K562 (cell line): Measurements from ENCODE around the gene BTBD18. TPM values are rescaled to one million over a fixed set of nuclear protein-coding genes. Genes with fewer than 3 reads are reported as not detected.

Experiments used
- ATF1 ChIP-seq, 2 experiments: fragments of 450-650 bp in 1 of 2; IDR thresholded peaks; 2 replicates each; pipeline ENCODE4 v1.6.1; 2016; ENCODE audit warnings: missing compliant biosample characterization in 1 of 2, missing genetic modification characterization in 1 of 2
- ATF2 ChIP-seq: sonication (generic); formaldehyde crosslinking; IDR thresholded peaks from 2 replicates; pipeline ENCODE4 v1.8.1; 2022; ENCODE audit warnings: missing genetic modification reagents
- E2F5 ChIP-seq: sonication (generic); formaldehyde crosslinking; IDR thresholded peaks from 2 replicates; pipeline ENCODE4 v1.8.0; 2022; ENCODE audit warnings: mild to moderate bottlenecking, missing genetic modification reagents
- GABPB1 ChIP-seq: sonication (generic); formaldehyde crosslinking; IDR thresholded peaks from 2 replicates; pipeline ENCODE4 v1.8.0; 2022; ENCODE audit warnings: mild to moderate bottlenecking, missing genetic modification reagents
- HEY1 ChIP-seq: fragments of 250-450 bp; sonication (Bioruptor Pico); IDR thresholded peaks from 2 replicates; pipeline ENCODE4 v1.5.0; 2020; ENCODE audit warnings: mild to moderate bottlenecking, moderate library complexity, borderline replicate concordance
- JUN ChIP-seq, 2 experiments: sonication (generic) in 1 of 2; formaldehyde crosslinking in 1 of 2; IDR thresholded peaks; 2 replicates each; pipeline versions ENCODE4 v1.6.1 to v1.8.0; 2012 to 2022; ENCODE audit warnings: borderline replicate concordance in 2 of 2, mild to moderate bottlenecking in 2 of 2, improper control_type of control experiment in 1 of 2, low read depth in 1 of 2, low read length in 1 of 2, missing genetic modification reagents in 1 of 2
- KDM4B ChIP-seq, 2 experiments: fragments of 450-650 bp in 1 of 2; sonication (generic) in 1 of 2; IDR thresholded peaks; 2 replicates each; pipeline ENCODE4 v1.6.1; 2016 to 2017; ENCODE audit warnings: borderline replicate concordance in 2 of 2, antibody characterized with exemption in 1 of 2, low read depth in 1 of 2, mild to moderate bottlenecking in 1 of 2
- LEF1 ChIP-seq: fragments of 450-650 bp; IDR thresholded peaks from 2 replicates; pipeline ENCODE4 v1.6.1; 2016; ENCODE audit warnings: mild to moderate bottlenecking
- MED1 ChIP-seq: sonication (generic); formaldehyde crosslinking; IDR thresholded peaks from 2 replicates; pipeline ENCODE4 v1.8.1; 2023; ENCODE audit warnings: missing genetic modification reagents, borderline replicate concordance
- NR2C1 ChIP-seq, 2 experiments: fragments of 450-650 bp; IDR thresholded peaks; 2 replicates each; pipeline ENCODE4 v1.6.1; 2017; ENCODE audit warnings: mild to moderate bottlenecking in 2 of 2, antibody characterized with exemption in 1 of 2, inconsistent platforms in 1 of 2, missing compliant biosample characterization in 1 of 2, missing genetic modification characterization in 1 of 2
- SLC30A9 ChIP-seq: fragments of 250-450 bp; sonication (Bioruptor Pico); IDR thresholded peaks from 2 replicates; pipeline ENCODE4 v1.8.0; 2022; ENCODE audit warnings: mild to moderate bottlenecking, moderate library complexity
- TAF15 ChIP-seq: fragments of 200-400 bp; formaldehyde crosslinking; IDR thresholded peaks from 2 replicates; pipeline ENCODE4 v1.6.1; 2017; ENCODE audit warnings: mild to moderate bottlenecking, low read depth, low read length, moderate library complexity
- TEAD1 ChIP-seq, 2 experiments: fragments of 450-650 bp in 1 of 2; sonication (generic) in 1 of 2; formaldehyde crosslinking; IDR thresholded peaks; 2 replicates each; pipeline versions ENCODE4 v1.4.0 to v1.8.0; 2020 to 2022; ENCODE audit warnings: mild to moderate bottlenecking in 2 of 2, missing genetic modification reagents in 1 of 2
- TFE3 ChIP-seq: fragments of 450-650 bp; formaldehyde crosslinking; IDR thresholded peaks from 2 replicates; pipeline ENCODE4 v1.4.0; 2020; ENCODE audit warnings: mild to moderate bottlenecking, mixed read lengths
- ZBTB1 ChIP-seq: sonication (generic); formaldehyde crosslinking; IDR thresholded peaks from 2 replicates; pipeline ENCODE4 v1.8.1; 2023; ENCODE audit warnings: missing genetic modification reagents, low read depth, mild to moderate bottlenecking, borderline replicate concordance
- ZFP1 ChIP-seq: fragments of 450-650 bp; formaldehyde crosslinking; IDR thresholded peaks from 2 replicates; pipeline ENCODE4 v1.4.0; 2020; ENCODE audit warnings: mild to moderate bottlenecking, mixed read lengths
- ZNF232 ChIP-seq: sonication (generic); formaldehyde crosslinking; IDR thresholded peaks from 2 replicates; pipeline ENCODE4 v1.8.0; 2022; ENCODE audit warnings: mild to moderate bottlenecking, missing genetic modification reagents
- ZNF586 ChIP-seq: fragments of 450-650 bp; formaldehyde crosslinking; conservative IDR thresholded peaks from 2 replicates; pipeline ENCODE4 v1.4.0; 2020; ENCODE audit warnings: mild to moderate bottlenecking, moderate library complexity
- polyA plus RNA-seq, 8 experiments: library from polyadenylated mRNA; depleted of rRNA in 4 of 8; stranded (reverse) in 5 of 8; unstranded in 3 of 8; fragments of >200 nt; fragmentation: Nextera tagmentation in 2 of 8; fragmentation: Illumina TruSeq in 1 of 8; extraction: Ambion mirVana in 2 of 8; extraction: Trizol in 1 of 8; gene quantifications; 2 replicates each; pipeline versions ENCODE4 v1.2.1 to v1.2.3, GENCODE V29; 2011 to 2014; ENCODE audit warnings: inconsistent platforms in 1 of 8, missing spikeins in 1 of 8
- total RNA-seq, 7 experiments: library from RNA; depleted of rRNA in 6 of 7; stranded (reverse); fragments of >200 nt in 6 of 7; fragmentation: Illumina TruSeq in 2 of 7; extraction: Trizol in 2 of 7; gene quantifications; 2 replicates each; pipeline versions ENCODE4 v1.2.1 to v1.2.3, GENCODE V29; 2011 to 2021; ENCODE audit warnings: low replicate concordance in 1 of 7

BTBD18 gene
- total and polyA plus RNA-seq, 9 of the 15 experiments (the other 6 are each of a cell fraction or from before 2014, with no cell fraction given) = 0.06 TPM; not detected in 8

GRCh38 chr11:57751676-57752253, at the start of gene BTBD18 (continued):
- TF ChIP-seq TFE3 = no peak
- no peak for TF ChIP-seq SLC30A9
- no peak for TF ChIP-seq JUN (IDR thresholded peaks at IDR 0.05; ENCODE audit: borderline replicate concordance, low read depth, low read length)
- no peak for TF ChIP-seq JUN (CRISPR knock-in tag; IDR thresholded peaks at IDR 0.05; ENCODE audit: borderline replicate concordance)
- TF ChIP-seq ZFP1 (CRISPR knock-in tag) = 0 out of 2 replicates have a peak, but pooled peaks have one; percentile 48
- TF ChIP-seq LEF1 = no peak
- TF ChIP-seq HEY1 (CRISPR knock-in tag) = no peak
- no peak for TF ChIP-seq ZNF586 (CRISPR knock-in tag)
- TF ChIP-seq MED1 (CRISPR knock-in tag) = no peak
- TF ChIP-seq TEAD1 (CRISPR knock-in tag; IDR thresholded peaks at IDR 0.05) = no peak
- TF ChIP-seq ATF1 (CRISPR knock-in tag; IDR thresholded peaks at IDR 0.05) = no peak
- 0 out of 2 replicates have a peak, but pooled peaks have one; percentile 9 for TF ChIP-seq ATF1 (tag; IDR thresholded peaks at IDR 0.05)
- no peak for TF ChIP-seq TAF15
- no peak for TF ChIP-seq NR2C1 (IDR thresholded peaks at IDR 0.05)
- TF ChIP-seq NR2C1 (tag; IDR thresholded peaks at IDR 0.05) = no peak
- TF ChIP-seq ZNF232 (CRISPR knock-in tag) = no peak
- TF ChIP-seq ATF2 (CRISPR knock-in tag) = no peak
- no peak for TF ChIP-seq GABPB1 (CRISPR knock-in tag)
- TF ChIP-seq E2F5 = no peak
- no peak for TF ChIP-seq ZBTB1 (CRISPR knock-in tag)
- no peak for TF ChIP-seq KDM4B (IDR thresholded peaks at IDR 0.05; ENCODE audit: borderline replicate concordance in 2 of 2, low read depth in 1 of 2)
